K562 (cell line): ENCODE data around the gene GANAB. TPM values are rescaled to one million over a fixed set of nuclear protein-coding genes. Genes with fewer than 3 reads are reported as not detected.

Experiments used
- EGR1 ChIP-seq: fragments of 450-650 bp; conservative IDR thresholded peaks from 2 replicates; pipeline ENCODE4 v1.6.1; 2017; ENCODE audit warnings: mild to moderate bottlenecking
- KDM4B ChIP-seq, 2 experiments: fragments of 450-650 bp in 1 of 2; sonication (generic) in 1 of 2; IDR thresholded peaks; 2 replicates each; pipeline ENCODE4 v1.6.1; 2016 to 2017; ENCODE audit warnings: borderline replicate concordance in 2 of 2, antibody characterized with exemption in 1 of 2, low read depth in 1 of 2, mild to moderate bottlenecking in 1 of 2
- PRDM10 ChIP-seq: fragments of 450-650 bp; IDR thresholded peaks from 2 replicates; pipeline ENCODE4 v1.6.1; 2018; ENCODE audit not compliant: partially characterized antibody
- THAP12 ChIP-seq: fragments of 250-450 bp; sonication (Bioruptor Pico); IDR thresholded peaks from 2 replicates; pipeline ENCODE4 v1.9.0; 2021; ENCODE audit warnings: mild to moderate bottlenecking, inconsistent platforms
- polyA plus RNA-seq, 8 experiments: library from polyadenylated mRNA; depleted of rRNA in 4 of 8; stranded (reverse) in 5 of 8; unstranded in 3 of 8; fragments of >200 nt; fragmentation: Nextera tagmentation in 2 of 8; fragmentation: Illumina TruSeq in 1 of 8; extraction: Ambion mirVana in 2 of 8; extraction: Trizol in 1 of 8; gene quantifications; 2 replicates each; pipeline versions ENCODE4 v1.2.1 to v1.2.3, GENCODE V29; 2011 to 2014; ENCODE audit warnings: inconsistent platforms in 1 of 8, missing spikeins in 1 of 8
- total RNA-seq, 7 experiments: library from RNA; depleted of rRNA in 6 of 7; stranded (reverse); fragments of >200 nt in 6 of 7; fragmentation: Illumina TruSeq in 2 of 7; extraction: Trizol in 2 of 7; gene quantifications; 2 replicates each; pipeline versions ENCODE4 v1.2.1 to v1.2.3, GENCODE V29; 2011 to 2021; ENCODE audit warnings: low replicate concordance in 1 of 7
- TF ChIP-seq, protein P1 (sequence below): sonication (generic); formaldehyde crosslinking; IDR thresholded peaks from 2 replicates; pipeline ENCODE4 v1.8.1; 2022; ENCODE audit warnings: missing genetic modification reagents
- TF ChIP-seq, protein P2 (sequence below), 2 experiments: fragments of 450-650 bp; conservative IDR thresholded peaks; 2 replicates each; pipeline ENCODE4 v1.6.1; 2017; ENCODE audit warnings: mild to moderate bottlenecking in 2 of 2, moderate library complexity in 2 of 2
- TF ChIP-seq, protein P3 (sequence below), 2 experiments: fragments of 450-650 bp; formaldehyde crosslinking in 1 of 2; IDR thresholded peaks; 2 replicates each; pipeline versions ENCODE4 v1.4.0 to v1.6.1; 2014 to 2020; ENCODE audit warnings: mild to moderate bottlenecking in 2 of 2, borderline replicate concordance in 1 of 2, low read depth in 1 of 2

Gene GANAB
- total and polyA plus RNA-seq, 9 of the 15 experiments (the other 6 are each of a cell fraction or from before 2014, with no cell fraction given), result 6.5 to 284 (median 161) TPM

GRCh38 chr11:62591448-62592145 lies 54.8 kb downstream of the GANAB start, which contains the start of gene TUT1 (continued):
- TF ChIP-seq THAP12 (CRISPR knock-in tag), result peak; percentile 70; the same call in 1 of the 2 replicates
- TF ChIP-seq, protein P1, sequence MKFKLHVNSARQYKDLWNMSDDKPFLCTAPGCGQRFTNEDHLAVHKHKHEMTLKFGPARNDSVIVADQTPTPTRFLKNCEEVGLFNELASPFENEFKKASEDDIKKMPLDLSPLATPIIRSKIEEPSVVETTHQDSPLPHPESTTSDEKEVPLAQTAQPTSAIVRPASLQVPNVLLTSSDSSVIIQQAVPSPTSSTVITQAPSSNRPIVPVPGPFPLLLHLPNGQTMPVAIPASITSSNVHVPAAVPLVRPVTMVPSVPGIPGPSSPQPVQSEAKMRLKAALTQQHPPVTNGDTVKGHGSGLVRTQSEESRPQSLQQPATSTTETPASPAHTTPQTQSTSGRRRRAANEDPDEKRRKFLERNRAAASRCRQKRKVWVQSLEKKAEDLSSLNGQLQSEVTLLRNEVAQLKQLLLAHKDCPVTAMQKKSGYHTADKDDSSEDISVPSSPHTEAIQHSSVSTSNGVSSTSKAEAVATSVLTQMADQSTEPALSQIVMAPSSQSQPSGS (CRISPR knock-in tag), result no peak
- TF ChIP-seq KDM4B (IDR thresholded peaks at IDR 0.05; ENCODE audit: borderline replicate concordance in 2 of 2, low read depth in 1 of 2), result peak in 1 of 2 experiments; percentile 92; a peak in 2 of 4 replicates
- peak; percentile 60 for TF ChIP-seq PRDM10
- TF ChIP-seq, protein P2, sequence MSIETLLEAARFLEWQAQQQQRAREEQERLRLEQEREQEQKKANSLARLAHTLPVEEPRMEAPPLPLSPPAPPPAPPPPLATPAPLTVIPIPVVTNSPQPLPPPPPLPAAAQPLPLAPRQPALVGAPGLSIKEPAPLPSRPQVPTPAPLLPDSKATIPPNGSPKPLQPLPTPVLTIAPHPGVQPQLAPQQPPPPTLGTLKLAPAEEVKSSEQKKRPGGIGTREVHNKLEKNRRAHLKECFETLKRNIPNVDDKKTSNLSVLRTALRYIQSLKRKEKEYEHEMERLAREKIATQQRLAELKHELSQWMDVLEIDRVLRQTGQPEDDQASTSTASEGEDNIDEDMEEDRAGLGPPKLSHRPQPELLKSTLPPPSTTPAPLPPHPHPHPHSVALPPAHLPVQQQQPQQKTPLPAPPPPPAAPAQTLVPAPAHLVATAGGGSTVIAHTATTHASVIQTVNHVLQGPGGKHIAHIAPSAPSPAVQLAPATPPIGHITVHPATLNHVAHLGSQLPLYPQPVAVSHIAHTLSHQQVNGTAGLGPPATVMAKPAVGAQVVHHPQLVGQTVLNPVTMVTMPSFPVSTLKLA (conservative IDR thresholded peaks at IDR 0.05), result peak; percentile 91 to 96
- TF ChIP-seq, protein P3, sequence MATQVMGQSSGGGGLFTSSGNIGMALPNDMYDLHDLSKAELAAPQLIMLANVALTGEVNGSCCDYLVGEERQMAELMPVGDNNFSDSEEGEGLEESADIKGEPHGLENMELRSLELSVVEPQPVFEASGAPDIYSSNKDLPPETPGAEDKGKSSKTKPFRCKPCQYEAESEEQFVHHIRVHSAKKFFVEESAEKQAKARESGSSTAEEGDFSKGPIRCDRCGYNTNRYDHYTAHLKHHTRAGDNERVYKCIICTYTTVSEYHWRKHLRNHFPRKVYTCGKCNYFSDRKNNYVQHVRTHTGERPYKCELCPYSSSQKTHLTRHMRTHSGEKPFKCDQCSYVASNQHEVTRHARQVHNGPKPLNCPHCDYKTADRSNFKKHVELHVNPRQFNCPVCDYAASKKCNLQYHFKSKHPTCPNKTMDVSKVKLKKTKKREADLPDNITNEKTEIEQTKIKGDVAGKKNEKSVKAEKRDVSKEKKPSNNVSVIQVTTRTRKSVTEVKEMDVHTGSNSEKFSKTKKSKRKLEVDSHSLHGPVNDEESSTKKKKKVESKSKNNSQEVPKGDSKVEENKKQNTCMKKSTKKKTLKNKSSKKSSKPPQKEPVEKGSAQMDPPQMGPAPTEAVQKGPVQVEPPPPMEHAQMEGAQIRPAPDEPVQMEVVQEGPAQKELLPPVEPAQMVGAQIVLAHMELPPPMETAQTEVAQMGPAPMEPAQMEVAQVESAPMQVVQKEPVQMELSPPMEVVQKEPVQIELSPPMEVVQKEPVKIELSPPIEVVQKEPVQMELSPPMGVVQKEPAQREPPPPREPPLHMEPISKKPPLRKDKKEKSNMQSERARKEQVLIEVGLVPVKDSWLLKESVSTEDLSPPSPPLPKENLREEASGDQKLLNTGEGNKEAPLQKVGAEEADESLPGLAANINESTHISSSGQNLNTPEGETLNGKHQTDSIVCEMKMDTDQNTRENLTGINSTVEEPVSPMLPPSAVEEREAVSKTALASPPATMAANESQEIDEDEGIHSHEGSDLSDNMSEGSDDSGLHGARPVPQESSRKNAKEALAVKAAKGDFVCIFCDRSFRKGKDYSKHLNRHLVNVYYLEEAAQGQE (IDR thresholded peaks at IDR 0.05; ENCODE audit: borderline replicate concordance), result peak; percentile 96
- TF ChIP-seq, protein P3 (CRISPR knock-in tag; IDR thresholded peaks at IDR 0.05; ENCODE audit: low read depth), result peak; percentile 91
- TF ChIP-seq EGR1, result no peak
